T-helper 1 cell treated with Interleukin-12 subunit alpha and Interleukin-12 subunit beta and Interleukin-4 antibody, amounts not matched to agents 30 μg/mL and 1 μg/mL, for 36 hours (primary cell): ENCODE results near the gene FNIP2.
A peak's percentile ranks its signal among the peaks of the same experiment; 100 is the strongest.

Experiments used
- H3K27ac Mint-ChIP-seq: one replicate; pipeline ENCODE4 v1.8.0; 2021; ENCODE audit warnings: mild to moderate bottlenecking, mixed read lengths
- H3K27me3 Mint-ChIP-seq: one replicate; pipeline ENCODE4 v1.8.0; 2021; ENCODE audit warnings: low read depth, mixed read lengths
- H3K36me3 Mint-ChIP-seq: one replicate; pipeline ENCODE4 v1.8.0; 2021; ENCODE audit warnings: low read depth, mixed read lengths
- H3K4me1 Mint-ChIP-seq: one replicate; pipeline ENCODE4 v1.8.0; 2021; ENCODE audit warnings: low read depth, mixed read lengths
- H3K4me3 Mint-ChIP-seq: one replicate; pipeline ENCODE4 v1.8.0; 2021; ENCODE audit warnings: mild to moderate bottlenecking, moderate library complexity, mixed read lengths
- H3K9me3 Mint-ChIP-seq: one replicate; pipeline ENCODE4 v1.8.0; 2021; ENCODE audit warnings: mixed read lengths

FNIP2 gene

DNA sequence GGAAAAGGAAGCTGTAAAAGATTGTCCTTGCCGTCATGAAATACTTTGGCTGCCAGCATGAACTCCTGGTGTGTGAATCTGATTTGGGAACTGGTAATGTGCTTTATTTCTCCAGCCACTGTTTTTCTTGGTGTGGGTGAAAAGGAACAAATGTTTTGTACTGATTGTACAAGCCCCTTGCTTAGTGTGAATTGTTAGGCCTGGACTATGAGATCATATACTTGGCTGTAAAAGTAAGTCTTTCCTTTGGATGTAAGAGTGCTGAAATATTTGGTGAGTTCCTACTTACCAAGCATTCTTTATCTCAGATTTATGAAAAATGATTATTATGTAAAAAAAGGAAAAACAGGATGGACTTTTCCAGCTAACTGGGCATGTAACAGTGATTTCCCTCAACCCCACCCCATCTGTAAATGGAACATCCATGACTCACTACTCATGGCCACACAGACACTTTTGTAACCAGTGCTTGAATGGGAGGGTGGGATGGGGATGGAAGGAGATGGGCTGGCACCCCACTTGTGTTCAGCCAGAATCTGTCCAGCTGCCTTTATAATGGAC lies 6.3 kb downstream of the FNIP2 start:
- Mint-ChIP-seq H3K27ac (no peak overlapping the region), H3K36me3 (peaks cover 4% of the 10 kb centered on the region), H3K4me3 (no peak overlapping the region), H3K27me3 (no peaks in the 10 kb centered on the region), H3K4me1 (peaks cover 50% of the 10 kb centered on the region), H3K9me3 (no peaks in the 10 kb centered on the region)

DNA sequence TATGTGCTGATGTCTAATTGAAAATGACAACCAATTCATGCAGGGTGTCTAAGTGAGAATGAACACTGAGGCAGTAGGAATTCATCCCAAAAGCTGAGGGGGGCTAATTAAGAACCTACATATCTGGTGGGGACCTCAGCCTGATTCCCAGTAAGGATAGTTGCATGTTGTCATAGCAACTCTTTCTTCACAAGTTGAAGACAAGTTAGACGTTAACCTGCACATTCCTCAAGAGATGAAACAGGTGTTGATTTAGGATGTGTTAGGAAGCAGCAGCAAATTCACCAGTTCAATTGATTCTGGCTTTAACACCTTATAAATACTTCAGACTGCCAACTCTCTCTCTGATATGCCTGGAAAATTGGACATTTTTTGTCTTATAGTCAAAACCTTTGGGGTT lies 7.3 kb downstream of the FNIP2 start:
- H3K4me1 Mint-ChIP-seq, result peaks cover 41% of the 10 kb centered on the region
- no peak overlapping the region for H3K4me3 Mint-ChIP-seq
- no peaks in the 10 kb centered on the region for H3K27me3 Mint-ChIP-seq

DNA sequence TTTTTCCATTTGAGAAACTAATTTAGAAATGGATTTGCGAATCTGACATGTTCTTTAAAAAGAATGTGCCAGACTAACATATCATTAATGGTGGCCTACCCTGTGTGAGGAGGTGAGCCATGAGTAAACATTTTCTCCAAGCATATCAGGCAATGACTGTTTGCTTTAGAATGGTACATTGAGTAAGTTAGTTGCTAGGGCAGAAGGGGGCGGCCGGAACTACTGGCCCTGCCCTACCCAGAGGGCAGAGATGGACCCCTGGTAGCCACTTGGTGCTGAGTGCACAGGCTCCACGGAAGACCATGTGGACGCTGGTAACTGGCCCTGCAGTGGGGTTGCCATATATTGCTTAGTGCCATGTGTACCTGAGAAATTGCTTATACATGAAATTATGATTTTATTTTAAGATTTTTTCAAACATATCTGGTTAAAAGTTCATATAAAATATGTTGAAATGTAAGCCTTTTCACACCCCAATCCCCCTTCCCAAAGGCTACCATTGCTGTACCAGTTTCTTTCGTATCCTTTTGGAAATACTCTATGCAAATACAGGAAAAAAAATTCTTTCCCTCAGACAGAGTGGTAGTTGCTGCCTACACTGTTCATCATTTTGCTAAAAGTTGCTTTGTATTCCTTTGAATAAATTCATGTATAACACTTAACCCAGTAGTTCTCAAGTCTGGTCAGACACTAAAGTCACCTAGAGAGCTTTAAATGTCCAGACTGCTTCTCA lies 8.8 kb downstream of the FNIP2 start:
- H3K27me3 Mint-ChIP-seq, result no peaks in the 10 kb centered on the region
- H3K9me3 Mint-ChIP-seq, result no peaks in the 10 kb centered on the region
- H3K4me3 Mint-ChIP-seq, result peak overlapping the region; percentile 38
- H3K4me1 Mint-ChIP-seq, result peaks cover 31% of the 10 kb centered on the region
- H3K27ac Mint-ChIP-seq, result peak overlapping the region; percentile 5
- peaks cover 2% of the 10 kb centered on the region for H3K36me3 Mint-ChIP-seq

More for the DNA sequence above, 7.3 kb downstream of the FNIP2 start:
- Mint-ChIP-seq H3K9me3 (no peaks in the 10 kb centered on the region), H3K36me3 (peaks cover 4% of the 10 kb centered on the region), H3K27ac (no peak overlapping the region)

DNA sequence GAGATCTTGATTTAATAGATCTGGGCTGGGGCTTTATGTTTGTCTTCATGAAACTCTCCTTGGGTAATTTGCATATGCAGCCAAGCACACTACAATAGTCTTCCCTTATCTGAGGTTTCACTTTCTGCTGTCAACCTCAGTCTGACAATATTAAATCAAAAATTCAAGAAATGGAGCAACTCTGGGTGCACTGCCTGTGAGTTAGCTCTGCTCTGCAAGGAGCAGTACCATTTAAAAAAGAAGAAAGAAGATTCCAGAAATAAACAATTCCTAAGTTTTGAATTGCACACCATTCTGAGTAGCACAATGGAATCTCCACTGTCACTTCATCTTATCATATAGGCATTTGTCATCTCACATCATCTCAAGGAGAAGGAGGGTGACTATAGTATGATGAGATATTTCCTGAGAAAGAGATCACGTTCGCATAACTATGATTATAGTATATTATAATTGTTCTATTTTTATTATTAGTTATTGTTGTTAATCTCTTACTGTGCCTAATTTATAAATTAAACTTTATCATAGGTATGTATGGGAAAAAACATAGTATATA lies 9.4 kb downstream of the FNIP2 start:
- Mint-ChIP-seq H3K4me1 (peaks cover 32% of the 10 kb centered on the region), H3K4me3 (peak overlapping the region; percentile 38), H3K9me3 (no peaks in the 10 kb centered on the region), H3K27ac (peak overlapping the region; percentile 5), H3K36me3 (no peaks in the 10 kb centered on the region), H3K27me3 (no peaks in the 10 kb centered on the region)

DNA sequence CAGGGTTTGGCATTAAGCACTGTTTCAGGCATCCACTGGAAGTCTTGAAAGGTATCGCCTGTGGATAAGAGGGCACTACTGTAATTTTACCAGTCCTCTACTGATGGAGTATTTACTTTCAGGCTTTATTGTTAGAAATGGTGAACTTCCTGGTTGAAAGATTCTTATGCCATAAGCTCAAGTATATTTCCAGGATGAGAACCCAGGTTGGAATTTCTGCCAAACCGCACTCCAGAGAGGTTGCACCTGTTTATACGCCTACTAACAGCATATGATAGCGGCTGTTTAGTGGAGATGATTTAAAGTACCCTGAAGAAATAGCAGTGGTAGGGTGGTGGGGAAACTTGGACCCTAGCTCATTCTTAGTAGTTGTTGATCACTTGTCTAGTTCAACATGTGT lies 9.9 kb downstream of the FNIP2 start:
- Mint-ChIP-seq H3K27ac (no peak overlapping the region), H3K4me1 (peaks cover 36% of the 10 kb centered on the region), H3K27me3 (no peaks in the 10 kb centered on the region), H3K9me3 (no peaks in the 10 kb centered on the region), H3K4me3 (no peak overlapping the region), H3K36me3 (no peaks in the 10 kb centered on the region)

DNA sequence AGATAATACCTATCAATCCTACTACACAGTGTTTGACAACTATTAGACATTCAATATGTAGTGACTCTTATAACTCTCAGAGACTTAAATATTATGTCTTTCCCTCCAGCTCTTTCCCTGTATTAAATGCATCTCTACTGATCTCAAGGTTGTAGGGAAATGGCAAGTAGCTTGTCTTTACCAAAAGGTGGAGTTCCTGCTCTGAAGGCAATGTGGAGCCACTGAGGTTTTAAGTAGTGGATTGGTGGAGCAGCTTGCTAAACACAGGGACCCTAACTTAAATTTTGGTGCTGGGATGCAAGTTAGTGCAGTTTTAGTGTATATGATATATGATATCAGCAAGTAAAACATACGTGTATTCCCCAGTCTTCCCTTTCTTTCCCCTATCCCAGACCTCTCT lies 13.1 kb downstream of the FNIP2 start:
- Mint-ChIP-seq H3K27ac (no peak overlapping the region), H3K9me3 (no peaks in the 10 kb centered on the region), H3K36me3 (no peaks in the 10 kb centered on the region), H3K27me3 (peaks cover 9% of the 10 kb centered on the region), H3K4me3 (no peak overlapping the region), H3K4me1 (peaks cover 34% of the 10 kb centered on the region)

DNA sequence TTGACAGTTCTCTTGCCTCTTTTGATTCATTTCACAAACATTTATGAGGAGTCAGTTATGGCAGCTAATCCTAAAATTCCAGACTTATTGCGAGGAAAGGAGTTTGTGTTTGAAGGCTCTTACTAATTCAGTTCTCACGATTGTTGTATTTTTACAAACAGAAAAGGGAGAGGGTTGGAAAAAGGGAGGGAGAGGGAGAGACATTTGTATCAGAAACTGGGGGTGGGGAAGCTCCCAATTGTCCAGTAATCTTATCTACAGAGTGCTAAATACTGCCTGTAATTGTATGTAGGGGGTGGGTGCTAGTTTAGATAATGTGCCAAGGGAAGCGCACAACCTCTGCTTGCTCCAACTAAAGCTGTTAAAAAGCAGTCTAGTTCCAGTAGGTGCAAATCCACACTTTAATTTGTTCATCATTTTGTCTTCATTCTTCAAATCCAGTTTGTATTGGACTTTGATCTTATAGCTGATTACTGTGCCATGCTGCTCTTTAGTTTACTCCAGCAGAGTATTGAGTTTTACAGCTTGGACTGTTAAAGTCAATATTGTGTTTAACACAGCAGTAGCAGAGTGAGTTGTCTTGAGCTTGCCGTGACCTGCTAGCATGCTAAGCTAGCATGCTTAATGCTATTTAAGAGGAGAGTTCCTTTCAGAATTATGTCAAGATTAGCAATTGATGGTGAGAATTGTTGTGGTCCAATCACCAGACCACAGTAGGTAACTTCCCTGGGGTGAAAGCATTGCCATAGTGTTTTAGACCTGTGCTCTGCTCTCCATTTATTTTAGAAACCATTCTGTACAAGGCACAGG lies 13.9 kb downstream of the FNIP2 start:
- peaks cover 30% of the 10 kb centered on the region for H3K4me1 Mint-ChIP-seq
- no peak overlapping the region for H3K27ac Mint-ChIP-seq

DNA sequence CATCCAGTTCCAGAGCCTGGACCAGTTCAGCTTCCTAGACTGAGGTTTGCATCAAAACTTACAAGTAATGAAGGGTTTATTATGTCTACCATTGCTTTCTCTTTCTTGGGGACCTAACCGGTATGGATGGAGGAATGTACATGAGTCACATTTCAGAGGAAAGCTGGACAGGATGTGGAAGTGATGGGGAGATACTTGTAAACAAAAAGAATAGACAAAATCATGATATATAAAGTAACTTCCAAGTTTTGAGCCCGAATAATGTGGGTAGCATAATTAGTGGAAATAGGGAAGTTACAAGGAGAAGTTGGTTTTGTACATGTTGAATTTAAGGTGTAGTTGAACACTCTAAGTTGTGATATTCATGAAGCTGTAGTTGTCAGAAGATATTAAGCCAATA lies 15.0 kb downstream of the FNIP2 start:
- Mint-ChIP-seq H3K27me3 (peaks cover 9% of the 10 kb centered on the region), H3K4me1 (peaks cover 24% of the 10 kb centered on the region), H3K27ac (no peak overlapping the region), H3K36me3 (no peaks in the 10 kb centered on the region), H3K4me3 (no peak overlapping the region), H3K9me3 (no peaks in the 10 kb centered on the region)

More for the DNA sequence above, 13.9 kb downstream of the FNIP2 start:
- Mint-ChIP-seq H3K27me3 (peaks cover 9% of the 10 kb centered on the region), H3K36me3 (no peaks in the 10 kb centered on the region), H3K4me3 (no peak overlapping the region), H3K9me3 (no peaks in the 10 kb centered on the region)

DNA sequence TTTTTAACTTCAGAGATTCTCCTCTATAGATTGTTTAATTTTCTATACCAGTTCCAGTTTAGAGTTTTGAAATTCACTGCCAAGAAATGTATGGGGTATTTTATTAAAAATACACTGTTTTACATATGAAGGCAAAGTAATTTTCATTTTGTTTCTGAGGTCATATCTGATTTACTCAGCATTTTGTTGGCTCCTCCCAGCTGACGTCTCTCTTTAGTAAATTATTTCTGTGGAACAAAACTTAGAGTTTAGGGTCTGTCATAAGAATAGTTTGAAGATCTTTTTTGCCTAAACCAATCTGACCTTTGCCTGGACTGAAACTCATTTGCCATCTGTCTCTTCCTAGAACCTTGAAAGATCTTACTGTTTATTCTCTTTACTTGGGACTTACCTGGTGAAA lies 16.9 kb downstream of the FNIP2 start:
- no peak overlapping the region for H3K27ac Mint-ChIP-seq
- H3K27me3 Mint-ChIP-seq, result peaks cover 9% of the 10 kb centered on the region
- H3K4me1 Mint-ChIP-seq, result peaks cover 20% of the 10 kb centered on the region
- H3K9me3 Mint-ChIP-seq, result no peaks in the 10 kb centered on the region
- no peak overlapping the region for H3K4me3 Mint-ChIP-seq
- H3K36me3 Mint-ChIP-seq, result no peaks in the 10 kb centered on the region

DNA sequence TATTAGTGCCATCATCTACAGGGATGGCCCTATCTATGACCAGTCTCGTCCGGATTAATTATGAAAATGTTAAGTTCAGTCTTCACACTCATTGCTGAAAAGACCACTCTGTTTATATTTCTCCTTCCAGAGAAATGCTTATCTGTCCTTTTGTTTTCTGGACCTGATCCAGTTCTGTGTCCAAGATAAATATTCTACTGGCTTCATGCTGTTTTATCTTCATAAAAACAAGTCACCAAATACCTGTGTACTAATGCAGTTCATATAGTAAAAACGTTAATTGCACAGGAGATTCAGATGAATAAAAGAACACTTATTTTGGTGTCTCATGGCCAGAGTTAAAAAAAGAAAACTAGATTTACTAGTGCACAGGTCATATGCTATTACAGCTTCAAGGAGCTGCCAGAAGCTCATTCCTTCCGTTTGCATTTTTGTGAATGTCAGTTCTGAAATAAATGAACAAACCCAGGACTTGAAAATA lies 17.3 kb downstream of the FNIP2 start:
- Mint-ChIP-seq H3K27me3 (peaks cover 9% of the 10 kb centered on the region), H3K4me1 (peaks cover 20% of the 10 kb centered on the region)

DNA sequence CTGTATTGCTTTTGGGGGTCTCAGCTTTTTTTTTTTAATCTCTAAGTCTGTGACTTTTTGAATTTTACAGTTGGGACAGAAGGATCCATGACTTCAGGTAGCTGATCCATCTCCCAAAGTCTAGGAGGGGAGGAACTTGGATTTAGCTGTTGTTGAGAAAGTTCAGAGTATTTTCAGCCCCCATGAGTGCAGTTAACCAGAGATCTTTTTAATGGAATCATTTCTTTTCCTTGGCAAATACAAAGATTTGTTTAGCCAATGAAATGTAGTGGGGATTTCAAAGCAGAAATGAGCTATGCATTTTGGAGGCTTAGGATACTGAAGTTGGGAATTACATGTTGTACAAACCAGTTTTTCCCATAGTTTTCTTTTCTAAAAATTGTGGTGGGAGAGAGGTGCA lies 18.1 kb downstream of the FNIP2 start:
- Mint-ChIP-seq H3K36me3 (no peaks in the 10 kb centered on the region), H3K9me3 (no peaks in the 10 kb centered on the region), H3K4me1 (peaks cover 20% of the 10 kb centered on the region), H3K4me3 (no peak overlapping the region), H3K27ac (no peak overlapping the region), H3K27me3 (peaks cover 9% of the 10 kb centered on the region)

More for the DNA sequence above, 17.3 kb downstream of the FNIP2 start:
- Mint-ChIP-seq H3K4me3 (no peak overlapping the region), H3K9me3 (no peaks in the 10 kb centered on the region), H3K27ac (no peak overlapping the region), H3K36me3 (no peaks in the 10 kb centered on the region)

DNA sequence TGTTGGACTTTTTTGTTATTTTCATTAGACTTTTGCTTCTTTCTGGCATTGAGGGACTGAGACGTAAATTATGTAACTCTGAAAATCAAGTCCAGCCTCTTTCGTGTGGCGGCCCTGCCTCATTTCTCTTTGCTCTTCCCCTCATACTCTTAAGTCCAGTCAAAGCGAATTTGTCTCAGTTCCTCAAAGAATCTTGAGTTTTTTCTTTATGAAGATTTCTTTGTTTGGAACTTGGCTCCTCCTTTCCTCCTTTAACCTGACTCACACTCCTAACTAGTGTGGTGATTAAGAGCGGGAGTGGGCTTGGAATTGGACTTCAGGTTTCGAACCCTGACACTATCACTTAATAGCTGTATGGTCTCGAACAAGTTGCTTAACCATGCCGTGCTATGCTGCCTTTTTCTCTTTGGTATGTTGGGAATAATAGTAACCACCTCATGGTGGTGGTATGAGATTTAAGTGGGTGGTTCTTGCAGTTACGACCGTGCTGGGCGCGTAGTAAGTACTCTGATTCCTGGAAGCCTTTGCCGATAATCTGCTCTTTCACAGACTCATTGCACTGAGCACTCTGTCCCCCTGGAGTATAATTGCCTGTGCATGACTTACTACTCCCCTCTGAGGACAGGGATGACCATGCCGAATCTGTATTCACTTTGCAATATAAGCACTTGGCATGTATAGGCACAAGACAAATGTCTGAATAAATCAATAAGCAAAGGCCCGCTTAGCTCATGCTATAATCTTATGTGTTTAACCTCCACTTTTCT lies 19.1 kb downstream of the FNIP2 start:
- Mint-ChIP-seq H3K4me1 (peaks cover 19% of the 10 kb centered on the region), H3K27me3 (peaks cover 9% of the 10 kb centered on the region), H3K27ac (no peak overlapping the region), H3K4me3 (no peak overlapping the region), H3K9me3 (no peaks in the 10 kb centered on the region), H3K36me3 (no peaks in the 10 kb centered on the region)

DNA sequence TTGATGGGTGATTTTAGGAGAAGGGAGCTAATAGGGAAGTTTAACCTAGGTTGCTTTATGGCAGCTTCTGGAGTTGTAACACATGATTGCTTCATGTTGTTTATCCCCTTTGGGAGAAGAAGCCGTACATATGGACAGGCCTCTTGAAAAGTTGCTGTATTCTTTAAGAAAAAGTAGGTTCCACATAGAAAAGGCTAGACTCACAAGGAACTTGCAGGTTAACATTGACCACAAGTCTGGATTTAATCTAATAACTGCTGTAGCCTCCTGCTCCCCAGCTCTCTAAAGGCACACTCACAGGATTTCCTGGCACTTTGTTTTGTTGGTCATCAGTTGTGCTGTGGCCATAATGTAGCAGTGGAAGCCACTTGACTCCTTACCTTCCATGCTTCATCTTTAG lies 19.7 kb downstream of the FNIP2 start:
- peaks cover 9% of the 10 kb centered on the region for H3K27me3 Mint-ChIP-seq
- H3K9me3 Mint-ChIP-seq, result no peaks in the 10 kb centered on the region
- no peak overlapping the region for H3K27ac Mint-ChIP-seq
- H3K4me3 Mint-ChIP-seq, result no peak overlapping the region
- no peaks in the 10 kb centered on the region for H3K36me3 Mint-ChIP-seq
- H3K4me1 Mint-ChIP-seq, result peaks cover 13% of the 10 kb centered on the region

DNA sequence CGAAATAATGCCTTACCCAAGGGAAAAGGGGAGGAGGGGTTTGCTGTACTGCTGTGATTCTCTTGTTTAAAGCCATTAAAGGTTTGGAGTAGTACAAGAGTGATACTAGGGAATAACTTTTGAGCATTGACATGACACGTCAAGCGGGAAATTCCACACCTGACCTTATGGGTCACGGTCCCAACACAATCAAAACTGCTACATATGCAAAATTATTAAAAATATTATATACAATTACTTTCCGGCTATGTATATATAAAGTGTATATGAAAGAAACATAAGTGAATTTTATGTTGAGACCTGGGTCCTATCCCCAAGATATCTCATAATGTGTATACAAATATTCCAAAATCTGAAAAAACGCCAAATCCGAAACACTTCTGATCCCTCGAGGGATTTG lies 21.0 kb downstream of the FNIP2 start:
- Mint-ChIP-seq H3K27me3 (peaks cover 9% of the 10 kb centered on the region), H3K4me1 (peaks cover 9% of the 10 kb centered on the region), H3K4me3 (no peak overlapping the region), H3K9me3 (no peaks in the 10 kb centered on the region), H3K36me3 (no peaks in the 10 kb centered on the region), H3K27ac (no peak overlapping the region)
